Upper lobe of right lung (tissue), 1 donor: Measurements from ENCODE around the gene FSTL3. TPM values are rescaled to one million over a fixed set of nuclear protein-coding genes. Genes with fewer than 3 reads are reported as not detected.

Experiments
- ATAC-seq: fragments of 200-7000 bp; cut with Tn5 transposase; one replicate; pipeline ENCODE4 v1.9.1; 2020; ENCODE audit warnings: mild to moderate bottlenecking, moderate library complexity
- DNase-seq: peaks from one replicate; pipeline ENCODE4 v3.0.0-alpha.2; 2020
- H3K27ac ChIP-seq: fragments of 200-600 bp; one replicate; pipeline ENCODE4 v1.8.0; 2022
- H3K27me3 ChIP-seq: fragments of 200-600 bp; one replicate; pipeline ENCODE4 v1.8.0; 2022; ENCODE audit warnings: mild to moderate bottlenecking
- H3K36me3 ChIP-seq: fragments of 200-600 bp; one replicate; pipeline ENCODE4 v1.8.0; 2022
- H3K4me1 ChIP-seq: fragments of 200-600 bp; one replicate; pipeline ENCODE4 v1.8.0; 2022
- H3K4me3 ChIP-seq: fragments of 200-600 bp; one replicate; pipeline ENCODE4 v1.8.0; 2022; ENCODE audit warnings: mild to moderate bottlenecking
- H3K9me3 ChIP-seq: fragments of 200-600 bp; one replicate; pipeline ENCODE4 v1.8.0; 2022
- CTCF ChIP-seq: fragments of 200-600 bp; IDR thresholded peaks from one replicate; pipeline ENCODE4 v1.8.0; 2022; ENCODE audit warnings: antibody characterized with exemption
- intact Hi-C: fragments of 100-400 bp; cut with DNase I; formaldehyde crosslinking; loops from one replicate; pipeline ENCODE4 v1.11.0; 2022
- total RNA-seq: library from RNA; stranded (reverse); fragmentation: NEBNext Ultra II Directional; extraction: Animal tissue kit (Norgen Biotek cat#: 25700); gene quantifications from one replicate; pipeline ENCODE4 v1.2.1, GENCODE V29; 2021
- donor health status: DM: no; HTN: yes; CAD: no; lungs with severe emphysema.

FSTL3 gene
- total RNA-seq, 1 donor from 2014 or later, result 114 TPM

- H3K4me1 ChIP-seq, result peaks cover 10% of the 10 kb centered on the region
- no peaks in the 10 kb centered on the region for H3K36me3 ChIP-seq
- no peak for TF ChIP-seq CTCF
- H3K27me3 ChIP-seq, result no peaks in the 10 kb centered on the region
- intact Hi-C loops, result no loop called here
- no peak overlapping the region for H3K27ac ChIP-seq
- ATAC-seq (no peak), DNase-seq (no peak)
- H3K4me3 ChIP-seq, result peak overlapping the region; percentile 44
- H3K9me3 ChIP-seq, result no peaks in the 10 kb centered on the region
These were observed 36.0 kb upstream of the FSTL3 start for GRCh38 chr19:640161-640558.

GRCh38 chr19:640606-641189 lies 35.5 kb upstream of the FSTL3 start:
- Histone ChIP-seq H3K27me3 (no peaks in the 10 kb centered on the region), H3K36me3 (peaks cover 2% of the 10 kb centered on the region), H3K9me3 (no peaks in the 10 kb centered on the region), H3K4me1 (peaks cover 10% of the 10 kb centered on the region), H3K4me3 (no peak overlapping the region), H3K27ac (no peak overlapping the region)
- DNase-seq (no peak), ATAC-seq (no peak)
- intact Hi-C loops, result no loop called here
- no peak for TF ChIP-seq CTCF

GRCh38 chr19:641702-642101 lies 34.5 kb upstream of the FSTL3 start:
- no peak overlapping the region for H3K4me3 ChIP-seq
- H3K27ac ChIP-seq, result no peak overlapping the region
- peaks cover 12% of the 10 kb centered on the region for H3K36me3 ChIP-seq
- TF ChIP-seq CTCF, result no peak
- intact Hi-C loops, result no loop called here
- H3K4me1 ChIP-seq, result peaks cover 10% of the 10 kb centered on the region
- ATAC-seq (no peak), DNase-seq (no peak)
- no peaks in the 10 kb centered on the region for H3K27me3 ChIP-seq
- H3K9me3 ChIP-seq, result no peaks in the 10 kb centered on the region

GRCh38 chr19:642767-643727 lies 33.1 kb upstream of the FSTL3 start:
- peaks cover 25% of the 10 kb centered on the region for H3K36me3 ChIP-seq
- no peaks in the 10 kb centered on the region for H3K27me3 ChIP-seq
- no peaks in the 10 kb centered on the region for H3K9me3 ChIP-seq
- H3K4me1 ChIP-seq, result peaks cover 10% of the 10 kb centered on the region
- DNase-seq (no peak), ATAC-seq (no peak)
- H3K27ac ChIP-seq, result no peak overlapping the region
- no peak for TF ChIP-seq CTCF
- no peak overlapping the region for H3K4me3 ChIP-seq
- intact Hi-C loops, result no loop called here

GRCh38 chr19:643736-644135 lies 32.5 kb upstream of the FSTL3 start:
- TF ChIP-seq CTCF, result no peak
- intact Hi-C loops, result no loop called here
- H3K4me1 ChIP-seq, result peaks cover 6% of the 10 kb centered on the region
- H3K4me3 ChIP-seq, result no peak overlapping the region
- DNase-seq (no peak), ATAC-seq (no peak)
- peaks cover 32% of the 10 kb centered on the region for H3K36me3 ChIP-seq
- no peaks in the 10 kb centered on the region for H3K27me3 ChIP-seq
- no peaks in the 10 kb centered on the region for H3K9me3 ChIP-seq
- no peak overlapping the region for H3K27ac ChIP-seq
